Measurements from ENCODE around the gene IQGAP2.

IQGAP2 gene

DNA sequence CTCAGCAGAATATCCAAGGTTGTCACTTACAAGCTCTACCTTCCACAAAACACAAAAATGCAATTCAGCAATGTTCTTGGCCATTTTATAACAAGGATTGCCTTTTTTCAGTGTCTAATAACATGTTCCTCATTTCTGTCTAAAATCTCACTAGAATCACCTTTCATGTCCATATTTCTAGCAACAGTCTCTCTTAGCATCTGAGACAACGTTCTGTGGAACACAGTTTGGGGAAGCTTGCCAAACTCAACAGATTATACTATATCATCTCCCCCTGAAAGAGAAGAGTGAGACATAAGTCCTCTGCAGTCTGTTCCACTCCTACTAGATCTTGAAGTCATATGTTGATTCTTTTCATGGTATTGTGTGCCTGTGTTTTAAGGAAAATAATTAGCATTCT lies 149.5 kb downstream of the IQGAP2 start:
- no peak overlapping the region for H3K27ac ChIP-seq
- TF ChIP-seq, protein P1, sequence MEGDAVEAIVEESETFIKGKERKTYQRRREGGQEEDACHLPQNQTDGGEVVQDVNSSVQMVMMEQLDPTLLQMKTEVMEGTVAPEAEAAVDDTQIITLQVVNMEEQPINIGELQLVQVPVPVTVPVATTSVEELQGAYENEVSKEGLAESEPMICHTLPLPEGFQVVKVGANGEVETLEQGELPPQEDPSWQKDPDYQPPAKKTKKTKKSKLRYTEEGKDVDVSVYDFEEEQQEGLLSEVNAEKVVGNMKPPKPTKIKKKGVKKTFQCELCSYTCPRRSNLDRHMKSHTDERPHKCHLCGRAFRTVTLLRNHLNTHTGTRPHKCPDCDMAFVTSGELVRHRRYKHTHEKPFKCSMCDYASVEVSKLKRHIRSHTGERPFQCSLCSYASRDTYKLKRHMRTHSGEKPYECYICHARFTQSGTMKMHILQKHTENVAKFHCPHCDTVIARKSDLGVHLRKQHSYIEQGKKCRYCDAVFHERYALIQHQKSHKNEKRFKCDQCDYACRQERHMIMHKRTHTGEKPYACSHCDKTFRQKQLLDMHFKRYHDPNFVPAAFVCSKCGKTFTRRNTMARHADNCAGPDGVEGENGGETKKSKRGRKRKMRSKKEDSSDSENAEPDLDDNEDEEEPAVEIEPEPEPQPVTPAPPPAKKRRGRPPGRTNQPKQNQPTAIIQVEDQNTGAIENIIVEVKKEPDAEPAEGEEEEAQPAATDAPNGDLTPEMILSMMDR (conservative IDR thresholded peaks at IDR 0.05): no peak

DNA sequence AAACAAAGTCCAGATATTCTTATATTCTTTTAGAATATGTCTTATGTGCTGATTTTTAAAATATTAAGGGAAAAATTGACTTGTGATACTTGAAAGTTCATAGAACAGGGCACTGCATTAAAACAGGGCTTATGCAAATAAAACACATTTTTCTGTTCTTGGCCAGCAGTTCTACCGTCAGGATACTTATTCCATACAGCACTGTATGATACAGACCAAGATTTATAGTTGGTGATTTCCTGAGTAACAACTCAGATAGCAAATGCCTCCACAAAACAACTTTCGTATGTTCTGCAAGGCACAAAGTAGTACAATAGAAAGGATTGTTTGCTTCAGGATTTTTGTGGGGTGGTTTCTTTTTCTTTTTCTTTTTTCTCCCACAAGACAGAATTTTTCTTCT lies 150.2 kb downstream of the IQGAP2 start:
- TF ChIP-seq, protein P1 (conservative IDR thresholded peaks at IDR 0.05): no peak
- no peak overlapping the region for H3K27ac ChIP-seq

DNA sequence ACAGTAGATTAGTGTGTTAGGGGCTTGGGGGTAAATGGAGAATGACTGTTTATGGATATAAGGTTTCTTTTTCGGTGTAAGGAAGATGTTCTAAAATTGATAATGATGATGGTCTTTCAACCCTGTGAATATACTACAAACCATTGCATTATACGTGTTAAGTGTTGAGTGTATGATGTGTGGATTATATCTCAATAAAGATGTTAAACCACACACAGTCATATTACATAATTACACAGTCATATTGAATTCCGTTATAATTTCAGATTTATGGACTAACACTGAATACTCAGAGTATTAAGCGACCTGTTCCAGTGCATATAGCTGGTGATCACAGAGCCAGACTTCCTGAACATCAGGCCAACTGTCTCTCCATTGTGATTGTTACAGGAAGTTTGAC lies 152.0 kb downstream of the IQGAP2 start:
- TF ChIP-seq, protein P1 (conservative IDR thresholded peaks at IDR 0.05): no peak
- no peak overlapping the region for H3K27ac ChIP-seq

DNA sequence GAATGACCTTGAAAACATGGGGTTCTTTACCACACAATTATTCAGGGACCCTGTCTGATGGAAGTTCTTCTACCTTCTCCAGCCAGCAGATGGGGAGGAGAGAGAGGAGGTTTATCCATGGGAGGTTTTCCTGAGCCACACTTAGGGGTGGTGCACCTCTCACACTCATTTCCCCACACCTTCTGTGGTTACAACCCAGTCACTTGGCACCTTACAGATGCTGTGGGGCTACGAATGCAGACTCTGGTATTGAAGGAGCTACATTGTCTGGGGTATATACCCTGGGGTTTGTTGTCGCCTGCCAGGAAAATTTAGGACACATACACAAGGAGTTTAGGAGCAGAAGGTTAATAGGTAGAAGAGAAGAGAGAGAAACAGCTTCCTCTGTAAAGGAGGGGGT lies 152.6 kb downstream of the IQGAP2 start:
- TF ChIP-seq, protein P1 (conservative IDR thresholded peaks at IDR 0.05): no peak
- H3K27ac ChIP-seq: no peak overlapping the region

DNA sequence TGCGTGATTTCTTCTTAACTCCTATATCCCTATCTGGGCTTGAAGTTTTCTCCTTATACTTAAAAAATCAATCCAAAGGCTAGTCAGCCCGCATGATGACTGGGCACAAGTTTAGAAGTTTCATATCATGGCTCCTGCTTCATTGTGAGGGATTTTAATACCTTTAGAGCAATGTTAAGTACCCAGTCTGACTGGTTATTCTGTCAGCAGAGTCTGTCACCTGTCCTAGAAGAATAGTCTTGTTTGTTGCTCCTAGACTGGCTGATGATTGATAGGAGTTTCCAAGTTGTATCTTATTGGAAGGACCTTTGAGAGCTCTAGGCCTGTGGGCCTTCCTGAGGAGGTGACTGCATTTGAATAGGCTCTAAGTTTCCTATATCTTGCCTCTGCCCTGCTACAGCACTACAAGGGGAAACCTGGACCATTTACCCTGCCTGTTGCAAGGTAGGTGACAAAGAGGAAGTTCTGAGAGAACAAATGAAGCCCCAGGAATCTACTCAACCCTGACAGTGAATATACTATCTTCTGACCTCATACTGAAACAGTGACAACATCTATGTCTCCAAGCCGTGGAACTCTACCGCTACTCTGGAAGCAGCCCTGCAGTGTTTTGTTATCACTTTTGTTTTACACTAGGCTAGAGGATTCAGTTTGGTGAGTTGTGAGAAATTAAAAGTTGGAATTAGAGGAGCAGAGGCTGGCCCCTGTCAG lies 153.6 kb downstream of the IQGAP2 start:
- TF ChIP-seq, protein P1 (conservative IDR thresholded peaks at IDR 0.05): no peak
- H3K27ac ChIP-seq: no peak overlapping the region

DNA sequence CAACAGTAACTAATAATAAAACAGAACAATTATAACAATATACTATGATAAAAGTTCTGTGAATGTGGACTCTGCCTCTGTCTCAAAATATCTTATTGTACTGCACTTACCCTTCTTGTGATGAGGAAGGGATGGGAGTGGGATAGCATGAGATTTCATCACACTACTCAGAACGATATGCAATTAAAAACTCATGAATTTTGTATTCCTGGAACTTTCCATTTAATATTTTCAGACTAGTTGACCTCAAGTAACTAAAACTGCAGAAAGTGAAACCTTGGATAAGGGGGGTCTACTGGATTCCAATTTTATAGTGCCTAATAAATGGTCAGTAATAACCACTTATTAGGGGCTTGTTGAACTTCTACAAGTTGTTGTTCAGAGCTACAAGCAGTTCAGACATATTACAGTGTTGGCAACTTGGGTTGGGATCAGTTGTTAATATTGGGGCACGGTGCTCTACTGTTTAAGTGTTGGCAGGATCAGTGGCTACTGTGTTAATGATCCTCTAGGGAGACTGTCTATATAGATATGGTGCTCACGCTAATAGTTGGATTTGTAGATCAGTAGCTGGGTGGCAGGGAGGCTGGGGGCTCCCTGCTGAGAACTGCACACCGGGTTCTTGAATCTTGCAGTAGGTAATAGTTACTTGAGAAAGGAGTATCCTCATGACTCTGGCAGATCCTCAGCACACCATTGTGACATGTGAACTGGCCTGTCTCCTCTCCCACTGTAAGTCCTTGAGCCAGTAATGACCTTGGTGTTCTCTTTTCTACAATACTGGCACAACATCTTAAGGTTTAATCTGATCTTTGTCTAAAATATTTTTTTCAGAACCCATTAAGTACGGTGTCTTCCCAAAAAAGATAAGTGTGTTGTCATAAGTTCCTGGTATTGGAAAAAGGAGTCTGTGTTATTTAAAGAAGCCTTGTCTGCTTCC lies 158.1 kb downstream of the IQGAP2 start:
- TF ChIP-seq, protein P1 (conservative IDR thresholded peaks at IDR 0.05): no peak

DNA sequence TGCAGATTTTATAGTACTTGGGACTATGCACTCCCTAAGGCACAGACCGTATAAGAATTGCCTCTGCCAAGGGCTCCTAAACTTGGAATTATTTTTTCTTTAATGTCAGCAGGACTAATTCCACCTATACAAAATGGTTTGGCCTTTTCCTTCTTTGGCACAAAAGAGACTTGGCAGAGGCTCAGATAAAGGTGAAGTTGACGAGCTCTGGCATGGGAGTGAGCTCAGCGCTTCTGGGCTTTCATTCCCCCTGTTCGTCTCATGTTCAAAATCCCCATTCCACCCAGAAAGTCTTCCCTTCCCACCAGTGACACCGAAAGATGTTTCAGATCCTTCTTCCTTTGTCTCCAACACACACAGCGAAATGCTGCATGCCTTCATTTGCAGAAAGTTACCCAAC lies 158.9 kb downstream of the IQGAP2 start:
- no peak overlapping the region for H3K27ac ChIP-seq
- TF ChIP-seq, protein P1 (conservative IDR thresholded peaks at IDR 0.05): no peak

More for the DNA sequence above, 158.1 kb downstream of the IQGAP2 start:
- H3K27ac ChIP-seq: no peak overlapping the region

Data from VCaP (cell line).